ENCODE measurements around the gene NEAT1. TPM values are rescaled to one million over a fixed set of nuclear protein-coding genes. Genes with fewer than 3 reads are reported as not detected.
"Not testable (repeated sequence)": the region's sequence is repeated elsewhere in the genome, so short reads cannot be mapped to it uniquely, and the experiment has no call there.

NEAT1 gene
- total RNA-seq, 4 donors from 2014 or later = 42.8 to 181 (median 96.0) TPM

GRCh38 chr11:65445604-65446445 lies 23.2 kb downstream of the NEAT1 start:
- Histone ChIP-seq H3K4me3 (no peak overlapping the region), H3K4me1 (peaks cover 25 to 54% (median 37%) of the 10 kb centered on the region in 4 donors), H3K27ac (replicated peaks in 1 of 4) (peak overlapping the region; percentile 63 to 78 (median 76)), H3K9me3 (no peaks in the 10 kb centered on the region), H3K27me3 (no peaks in the 10 kb centered on the region), H3K36me3 (peaks cover 34 to 58% (median 48%) of the 10 kb centered on the region in 4 donors)
- intact Hi-C loops (cut with DNase I) = no loop called here
- 87% methylated on average over 7 of the region's 11 CpGs for WGBS
- TF ChIP-seq, protein P1, sequence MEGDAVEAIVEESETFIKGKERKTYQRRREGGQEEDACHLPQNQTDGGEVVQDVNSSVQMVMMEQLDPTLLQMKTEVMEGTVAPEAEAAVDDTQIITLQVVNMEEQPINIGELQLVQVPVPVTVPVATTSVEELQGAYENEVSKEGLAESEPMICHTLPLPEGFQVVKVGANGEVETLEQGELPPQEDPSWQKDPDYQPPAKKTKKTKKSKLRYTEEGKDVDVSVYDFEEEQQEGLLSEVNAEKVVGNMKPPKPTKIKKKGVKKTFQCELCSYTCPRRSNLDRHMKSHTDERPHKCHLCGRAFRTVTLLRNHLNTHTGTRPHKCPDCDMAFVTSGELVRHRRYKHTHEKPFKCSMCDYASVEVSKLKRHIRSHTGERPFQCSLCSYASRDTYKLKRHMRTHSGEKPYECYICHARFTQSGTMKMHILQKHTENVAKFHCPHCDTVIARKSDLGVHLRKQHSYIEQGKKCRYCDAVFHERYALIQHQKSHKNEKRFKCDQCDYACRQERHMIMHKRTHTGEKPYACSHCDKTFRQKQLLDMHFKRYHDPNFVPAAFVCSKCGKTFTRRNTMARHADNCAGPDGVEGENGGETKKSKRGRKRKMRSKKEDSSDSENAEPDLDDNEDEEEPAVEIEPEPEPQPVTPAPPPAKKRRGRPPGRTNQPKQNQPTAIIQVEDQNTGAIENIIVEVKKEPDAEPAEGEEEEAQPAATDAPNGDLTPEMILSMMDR (IDR thresholded peaks at IDR 0.05) = no peak
- TF ChIP-seq POLR2AphosphoS5 (IDR thresholded peaks at IDR 0.05) = peak in 1 of 2 donors; percentile 55
- DNase-seq (ENCODE audit: extremely low spot score) = no peak

DNA sequence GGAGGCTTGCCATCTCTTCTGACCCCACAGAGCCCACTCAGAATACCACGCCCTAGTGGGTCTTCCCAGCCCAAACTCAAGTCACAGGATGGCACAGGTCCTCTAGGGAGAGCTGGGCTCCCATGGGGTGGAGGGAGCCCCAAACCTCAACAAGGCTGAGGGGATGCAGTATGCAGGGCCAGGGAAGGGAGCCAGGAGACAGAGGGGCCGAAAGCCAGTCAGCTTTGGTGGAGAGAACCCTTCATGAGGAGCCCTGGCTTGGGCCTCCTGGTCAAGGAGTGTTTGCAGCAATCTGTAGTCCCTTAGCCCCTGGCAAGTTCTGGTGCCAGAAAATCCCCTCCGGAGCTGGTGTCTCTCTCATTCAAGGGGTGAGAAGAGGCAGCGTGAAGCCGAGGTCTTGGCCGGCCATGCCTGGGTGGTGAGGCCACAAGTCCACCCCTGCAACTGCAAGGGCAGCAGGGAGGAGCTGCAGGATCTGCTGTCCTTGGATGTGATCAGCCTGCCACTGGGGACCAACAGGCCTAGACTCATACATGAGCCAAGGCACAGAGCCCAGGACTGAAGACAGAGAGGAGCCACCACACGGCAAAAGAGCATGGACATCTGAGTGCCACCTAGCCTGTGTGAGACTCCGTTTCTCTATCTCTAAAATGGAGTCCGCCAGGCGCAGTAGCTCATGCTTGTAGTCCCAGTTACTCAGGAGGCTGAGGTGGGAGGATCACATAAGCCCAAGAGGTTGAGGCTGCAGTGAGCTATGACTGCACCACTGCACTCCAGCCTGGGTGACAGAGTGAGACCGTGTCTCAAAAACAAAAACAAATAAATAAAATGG lies 24.1 kb downstream of the NEAT1 start:
- peak overlapping the region; percentile 63 to 78 (median 76) for H3K27ac ChIP-seq (replicated peaks in 1 of 4)
- WGBS = 88% methylated on average over 4 of the region's 11 CpGs

GRCh38 chr11:65448074-65448417 lies 25.4 kb downstream of the NEAT1 start:
- Histone ChIP-seq H3K36me3 (peaks cover 26 to 42% (median 36%) of the 10 kb centered on the region in 4 donors), H3K9me3 (no peaks in the 10 kb centered on the region), H3K4me3 (no peak overlapping the region), H3K27ac (replicated peaks in 1 of 4) (peak overlapping the region; percentile 40 to 78 (median 69)), H3K4me1 (peaks cover 13 to 36% (median 20%) of the 10 kb centered on the region in 4 donors), H3K27me3 (no peaks in the 10 kb centered on the region)
- TF ChIP-seq, protein P1 (IDR thresholded peaks at IDR 0.05) = no peak
- peak; percentile 14 for TF ChIP-seq POLR2A (IDR thresholded peaks at IDR 0.05; ENCODE audit: low read depth)
- no peak for TF ChIP-seq EP300 (IDR thresholded peaks at IDR 0.05)
- peak in 1 of 2 donors; percentile 10 for TF ChIP-seq POLR2AphosphoS5 (IDR thresholded peaks at IDR 0.05)
- WGBS = 96% methylated on average over 2 of the region's 2 CpGs
- intact Hi-C loops (cut with DNase I) = no loop called here
- no peak for DNase-seq (ENCODE audit: extremely low spot score)

More for the DNA sequence above, 24.1 kb downstream of the NEAT1 start:
- no peaks in the 10 kb centered on the region for H3K9me3 ChIP-seq
- peaks cover 21 to 45% (median 29%) of the 10 kb centered on the region in 4 donors for H3K4me1 ChIP-seq
- peak; percentile 93 for DNase-seq (ENCODE audit: extremely low spot score)
- H3K4me3 ChIP-seq = no peak overlapping the region
- peak in 1 of 2 donors; percentile 70 for TF ChIP-seq POLR2AphosphoS5 (IDR thresholded peaks at IDR 0.05)
- TF ChIP-seq EP300 (IDR thresholded peaks at IDR 0.05) = no peak
- TF ChIP-seq, protein P1 (IDR thresholded peaks at IDR 0.05) = no peak
- TF ChIP-seq POLR2A (IDR thresholded peaks at IDR 0.05; ENCODE audit: low read depth) = peak; percentile 12
- H3K27me3 ChIP-seq = no peaks in the 10 kb centered on the region
- peaks cover 34 to 56% (median 43%) of the 10 kb centered on the region in 4 donors for H3K36me3 ChIP-seq
- intact Hi-C loops (cut with DNase I) = no loop called here

DNA sequence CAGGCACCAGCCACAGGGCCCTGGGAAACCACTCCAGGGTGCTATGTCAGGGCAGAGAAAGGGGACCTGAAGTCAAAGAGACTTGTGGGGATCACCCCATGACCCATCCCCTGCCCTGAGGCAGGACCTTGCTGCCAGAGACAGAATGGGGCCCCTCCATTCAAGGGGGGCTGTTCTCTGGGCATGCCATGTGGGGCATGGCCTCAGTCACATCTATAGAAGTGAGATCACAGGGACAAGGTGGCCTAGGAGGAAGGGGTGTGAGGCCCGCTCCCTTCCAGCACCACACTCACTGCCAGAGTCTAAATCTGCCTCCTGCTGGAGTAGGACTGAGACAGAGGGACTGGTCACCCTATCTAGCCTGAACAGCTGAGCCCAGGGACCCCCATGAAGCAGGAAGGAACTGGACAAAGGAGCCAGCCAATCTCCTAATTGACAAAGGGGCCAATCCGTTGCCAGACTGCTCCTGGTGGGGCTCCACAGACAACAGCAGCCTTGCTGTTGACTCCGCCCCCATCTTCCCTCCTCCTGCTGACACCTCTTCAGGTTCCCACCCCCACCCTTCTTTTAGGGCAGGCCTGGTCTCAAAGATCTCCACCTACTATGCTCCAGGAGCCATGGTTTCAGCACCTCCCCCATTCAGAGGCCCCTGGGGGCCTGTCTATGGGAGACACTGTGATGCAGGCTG lies 26.0 kb downstream of the NEAT1 start:
- WGBS = 75% methylated on average over 3 of the region's 3 CpGs
- H3K27ac ChIP-seq (replicated peaks in 1 of 4) = peak overlapping the region; percentile 40 to 78 (median 69)
- intact Hi-C loops (cut with DNase I) = no loop called here
- H3K4me3 ChIP-seq = no peak overlapping the region
- no peak for TF ChIP-seq EP300 (IDR thresholded peaks at IDR 0.05)
- TF ChIP-seq POLR2AphosphoS5 (IDR thresholded peaks at IDR 0.05) = peak; percentile 34 to 63
- no peaks in the 10 kb centered on the region for H3K9me3 ChIP-seq
- H3K4me1 ChIP-seq = peaks cover 13 to 31% (median 20%) of the 10 kb centered on the region in 4 donors
- no peak for DNase-seq (ENCODE audit: extremely low spot score)
- H3K36me3 ChIP-seq = peaks cover 21 to 37% (median 31%) of the 10 kb centered on the region in 4 donors
- H3K27me3 ChIP-seq = no peaks in the 10 kb centered on the region

GRCh38 chr11:65451301-65451700 lies 28.7 kb downstream of the NEAT1 start:
- H3K36me3 ChIP-seq; H3K9me3 ChIP-seq; intact Hi-C loops (cut with DNase I); H3K27ac ChIP-seq (replicated peaks in 1 of 4); H3K27me3 ChIP-seq; H3K4me3 ChIP-seq; DNase-seq (ENCODE audit: extremely low spot score): not testable (repeated sequence)
- WGBS = no CpG with 5 or more reads among the region's 30 CpGs
- H3K4me1 ChIP-seq = peaks cover 25 to 36% (median 30%) of the 10 kb centered on the region in 4 donors

GRCh38 chr11:65452259-65452658 lies 29.7 kb downstream of the NEAT1 start:
- intact Hi-C loops (cut with DNase I); DNase-seq (ENCODE audit: extremely low spot score); H3K36me3 ChIP-seq: not testable (repeated sequence)

More at GRCh38 chr11:65452259-65452658, 29.7 kb downstream of the NEAT1 start:
- Histone ChIP-seq H3K27ac (replicated peaks in 1 of 4) (peak overlapping the region; percentile 76 to 92 (median 88)), H3K4me1 (peaks cover 25 to 36% (median 31%) of the 10 kb centered on the region in 4 donors)
- H3K27me3 ChIP-seq, H3K4me3 ChIP-seq, H3K9me3 ChIP-seq: not testable (repeated sequence)
- WGBS = 86% methylated on average over 1 of the region's 3 CpGs

Measured in esophagus muscularis mucosa (tissue), 4 donors.